ENCODE measurements around the gene NOTCH3.

NOTCH3 gene

GRCh38 chr19:15159251-15159650 lies 41.5 kb downstream of the NOTCH3 start:
- DNase-seq: no peak

- no peak for DNase-seq
These were observed 44.4 kb downstream of the NOTCH3 start for GRCh38 chr19:15156391-15156790.

- no peak for DNase-seq
These were observed 45.5 kb downstream of the NOTCH3 start for GRCh38 chr19:15155296-15155695.

- DNase-seq: peak; percentile 35
These were observed 46.7 kb downstream of the NOTCH3 start for GRCh38 chr19:15154002-15154612.

GRCh38 chr19:15149737-15150136 lies 51.1 kb downstream of the NOTCH3 start:
- no peak for DNase-seq

- DNase-seq: no peak
These were observed 53.7 kb downstream of the NOTCH3 start for GRCh38 chr19:15147090-15147489.

GRCh38 chr19:15144046-15144646 lies 56.6 kb downstream of the NOTCH3 start:
- no peak for DNase-seq

GRCh38 chr19:15142313-15142712 lies 58.5 kb downstream of the NOTCH3 start:
- DNase-seq: no peak

- DNase-seq: no peak
These were observed 59.7 kb downstream of the NOTCH3 start for GRCh38 chr19:15141143-15141542.

- no peak for DNase-seq
These were observed 62.4 kb downstream of the NOTCH3 start for GRCh38 chr19:15138427-15138826.

GRCh38 chr19:15137777-15138176 lies 63.0 kb downstream of the NOTCH3 start:
- DNase-seq: no peak

GRCh38 chr19:15136234-15136954 lies 64.4 kb downstream of the NOTCH3 start:
- DNase-seq: no peak

GRCh38 chr19:15129856-15130585 lies 70.8 kb downstream of the NOTCH3 start:
- peak; percentile 14 for DNase-seq

GRCh38 chr19:15128162-15128770 lies 72.5 kb downstream of the NOTCH3 start:
- no peak for DNase-seq

GRCh38 chr19:15126131-15126910 lies 74.5 kb downstream of the NOTCH3 start:
- DNase-seq: no peak

GRCh38 chr19:15125232-15126067 lies 75.3 kb downstream of the NOTCH3 start:
- peak; percentile 99 for DNase-seq

- peak; percentile 17 for DNase-seq
These were observed 76.1 kb downstream of the NOTCH3 start for GRCh38 chr19:15124572-15125231.

- DNase-seq: no peak
These were observed 76.9 kb downstream of the NOTCH3 start for GRCh38 chr19:15123900-15124299.

GRCh38 chr19:15123031-15123890 lies 77.5 kb downstream of the NOTCH3 start:
- DNase-seq: no peak
